Measurements from ENCODE around the gene IER3. TPM values are rescaled to one million over a fixed set of nuclear protein-coding genes. Genes with fewer than 3 reads are reported as not detected.

Gene IER3
- total and polyA plus RNA-seq, 2 of the 8 experiments (the other 6 are each of a cell fraction or from before 2014, with no cell fraction given) = 11.9 to 26.5 TPM

GRCh38 chr6:30776390-30777154 is 32.2 kb upstream of the IER3 start:
- 0 out of 7 replicates have a peak, but pooled peaks cover 0 to 3% (median 0%) of the 10 kb centered on the region in 4 experiments for H3K27me3 ChIP-seq (replicated peaks in 1 of 4; ENCODE audit: control insufficient read depth in 3 of 4, extremely low read depth in 1 of 4, insufficient read depth in 3 of 4, low read length in 3 of 4)
- H3K14ac ChIP-seq (ENCODE audit: insufficient read length) = no peak overlapping the region
- H3K4me2 ChIP-seq (ENCODE audit: insufficient read depth in 1 of 2, low read depth in 2 of 2, low read length in 2 of 2) = no peak overlapping the region
- H2BK15ac ChIP-seq (ENCODE audit: low read length) = no peak overlapping the region
- H4K8ac ChIP-seq (ENCODE audit: extremely low read depth, insufficient read depth, low read length) = no peak overlapping the region
- no peak overlapping the region for H3K9ac ChIP-seq (replicated peaks in 1 of 4; ENCODE audit: extremely low read depth in 1 of 4, low read depth in 3 of 4, low read length in 3 of 4)
- H3K4ac ChIP-seq (replicated peaks; ENCODE audit: insufficient read length, low read depth, low read length) = no peak overlapping the region
- no peak overlapping the region for H4K91ac ChIP-seq (replicated peaks; ENCODE audit: insufficient read length, low read length)
- no peak overlapping the region for H2BK12ac ChIP-seq (ENCODE audit: low read depth, low read length)
- H2AK5ac ChIP-seq (ENCODE audit: low read depth, low read length) = no peak overlapping the region
- H4K20me1 ChIP-seq (replicated peaks in 1 of 2; ENCODE audit: control insufficient read depth in 1 of 2, insufficient read depth in 2 of 2, low read length in 2 of 2) = no peaks in the 10 kb centered on the region
- H3K36me3 ChIP-seq (ENCODE audit: control insufficient read depth in 2 of 4, insufficient read depth in 4 of 4, low read length in 3 of 4) = no peaks in the 10 kb centered on the region
- H3K4me3 ChIP-seq (ENCODE audit: extremely low read depth in 1 of 4, insufficient read depth in 2 of 4, low read depth in 3 of 4, low read length in 4 of 4) = no peak overlapping the region
- no peak overlapping the region for H3K27ac ChIP-seq (ENCODE audit: low read depth, low read length)
- no peak overlapping the region for H3K23ac ChIP-seq (ENCODE audit: insufficient read length)
- no peaks in the 10 kb centered on the region for H3K4me1 ChIP-seq (replicated peaks in 1 of 4; ENCODE audit: control insufficient read depth in 3 of 4, insufficient read depth in 4 of 4, low read length in 3 of 4)
- no peak overlapping the region for H3K56ac ChIP-seq (replicated peaks; ENCODE audit: insufficient read length, low read depth, low read length)
- H2BK120ac ChIP-seq (replicated peaks; ENCODE audit: low read depth, low read length) = no peak overlapping the region
- DNase-seq (ENCODE audit: low read depth in 1 of 2, low spot score in 2 of 2) (no peak), FAIRE-seq (no peak)
- WGBS, 2 experiments (ENCODE audit: extremely low coverage in 1 of 2, insufficient coverage in 1 of 2, insufficient read length in 1 of 2, insufficient replicate concordance in 2 of 2, low coverage in 1 of 2, low lambda C conversion rate in 2 of 2, missing lambda C conversion rate in 1 of 2) = 95% methylated on average over 5 of the region's 5 CpGs; no CpG with 5 or more reads in 1 of the 2 experiments
- CTCF ChIA-PET (ENCODE audit: partially characterized antibody) = interaction anchor here (0.5 to 2.1 kb wide), 3 partner anchors 14 to 77 kb away, joined by 3 to 5 read pairs (median 4); no protein-coding TSS in a partner anchor
- H3K79me2 ChIP-seq (ENCODE audit: control insufficient read depth in 1 of 2, insufficient read depth in 2 of 2, low read length in 2 of 2) = no peaks in the 10 kb centered on the region
- H3K79me1 ChIP-seq (ENCODE audit: low read depth, low read length) = no peaks in the 10 kb centered on the region
- no peak overlapping the region for H2BK20ac ChIP-seq (ENCODE audit: low read length)
- H2BK5ac ChIP-seq (ENCODE audit: low read depth, low read length) = no peak overlapping the region
- H3K9me3 ChIP-seq (ENCODE audit: insufficient read depth in 2 of 2, low read depth in 1 of 2, low read length in 1 of 2) = no peaks in the 10 kb centered on the region
- no peaks in the 10 kb centered on the region for H3K23me2 ChIP-seq (ENCODE audit: low read depth, low read length)
- no peak overlapping the region for H2AFZ ChIP-seq (ENCODE audit: low read length)
- H4K5ac ChIP-seq (ENCODE audit: insufficient read length, low read depth, low read length) = no peak overlapping the region
- POLR2A ChIA-PET (ENCODE audit: partially characterized antibody) = interaction anchor here (1.1 to 1.6 kb wide), 2 partner anchors 10 to 13 kb away, joined by 3 read pairs; no protein-coding TSS in a partner anchor
- H3K18ac ChIP-seq (ENCODE audit: extremely low read depth, low read length) = no peak overlapping the region
- no peak for TF ChIP-seq SAP30 (IDR thresholded peaks at IDR 0.05; ENCODE audit: insufficient read depth, insufficient replicate concordance, low read length)
- no peak for TF ChIP-seq KDM5A (IDR thresholded peaks at IDR 0.05; ENCODE audit: low read length)
- no peak for TF ChIP-seq RBBP5 (IDR thresholded peaks at IDR 0.05; ENCODE audit: borderline replicate concordance, low read depth, low read length)
- no peak for TF ChIP-seq NANOG (IDR thresholded peaks at IDR 0.05; ENCODE audit: insufficient read depth, low read depth, low read length, poor library complexity, severe bottlenecking)
- TF ChIP-seq GABPA (IDR thresholded peaks at IDR 0.05; ENCODE audit: borderline replicate concordance, insufficient read depth, low read length) = no peak
- TF ChIP-seq RFX5 (IDR thresholded peaks at IDR 0.05; ENCODE audit: borderline replicate concordance, low read depth, low read length) = no peak
- no peak for TF ChIP-seq SP1 (IDR thresholded peaks at IDR 0.05; ENCODE audit: low read depth, low read length)
- no peak for TF ChIP-seq POU5F1 (IDR thresholded peaks at IDR 0.05; ENCODE audit: low read depth, low read length)
- no peak for TF ChIP-seq BRCA1 (IDR thresholded peaks at IDR 0.05; ENCODE audit: low read depth, low read length)
- TF ChIP-seq GTF2F1 (IDR thresholded peaks at IDR 0.05; ENCODE audit: borderline replicate concordance, low read depth, low read length) = no peak
- TF ChIP-seq PHF8 (conservative IDR thresholded peaks at IDR 0.05; ENCODE audit: low read depth, low read length) = no peak
- TF ChIP-seq SIX5 (IDR thresholded peaks at IDR 0.05; ENCODE audit: low read depth, low read length) = no peak
- TF ChIP-seq MAFK (IDR thresholded peaks at IDR 0.05; ENCODE audit: low read depth, low read length) = no peak
